RWPE2 (cell line): Measurements from ENCODE around the gene TAF12.
"Not testable (repeated sequence)": the region's sequence is repeated elsewhere in the genome, so short reads cannot be mapped to it uniquely, and the experiment has no call there.

Experiments used
- ATAC-seq: fragments of 200-7000 bp; cut with Tn5 transposase; 3 replicates; pipeline ENCODE4 v1.9.1; 2021; ENCODE audit warnings: low read depth
- DNase-seq: peaks from one replicate; pipeline ENCODE4 v3.0.0-alpha.2; 2020; ENCODE audit warnings: low spot score
- H3K27ac ChIP-seq: fragments of 450-650 bp; 2 replicates; pipeline ENCODE4 v1.5.1; 2017; ENCODE audit warnings: mild to moderate bottlenecking; ENCODE audit not compliant: poor library complexity, severe bottlenecking
- H3K27me3 ChIP-seq: fragments of 250-450 bp; sonication (Bioruptor Pico); 2 replicates; pipeline ENCODE4 v1.5.1; 2021; ENCODE audit warnings: mild to moderate bottlenecking, moderate library complexity; ENCODE audit not compliant: insufficient read depth, poor library complexity, severe bottlenecking
- H3K36me3 ChIP-seq: fragments of 250-450 bp; sonication (Bioruptor Pico); 2 replicates; pipeline ENCODE4 v1.5.1; 2020; ENCODE audit warnings: low read depth, mild to moderate bottlenecking, moderate library complexity
- H3K4me1 ChIP-seq: fragments of 250-450 bp; sonication (Bioruptor Pico); 2 replicates; pipeline ENCODE4 v1.5.1; 2021; ENCODE audit warnings: mild to moderate bottlenecking, moderate library complexity; ENCODE audit not compliant: insufficient read depth, poor library complexity, severe bottlenecking
- H3K4me3 ChIP-seq: fragments of 250-450 bp; sonication (Bioruptor Pico); 2 replicates; pipeline ENCODE4 v1.5.1; 2021; ENCODE audit warnings: mild to moderate bottlenecking, moderate library complexity; ENCODE audit not compliant: severe bottlenecking
- H3K9me3 ChIP-seq: fragments of 250-450 bp; sonication (Bioruptor Pico); 2 replicates; pipeline ENCODE4 v1.5.1; 2021; ENCODE audit warnings: mild to moderate bottlenecking, moderate library complexity; ENCODE audit not compliant: severe bottlenecking
- CTCF ChIP-seq: fragments of 450-650 bp; IDR thresholded peaks from one replicate; pipeline ENCODE4 v1.5.1; 2017; ENCODE audit warnings: mild to moderate bottlenecking, moderate library complexity; ENCODE audit not compliant: poor library complexity, severe bottlenecking

Gene TAF12

GRCh38 chr1:28648474-28649198 lies 5.8 kb upstream of the TAF12 start, which contains the start of gene RNU11:
TSS of gene RNU11 (plus strand) at chr1:28648600.
- H3K9me3 ChIP-seq, result no peaks in the 10 kb centered on the region
- peak within 1 kb of the TSS; percentile 70 for H3K27ac ChIP-seq
- H3K36me3 ChIP-seq, result no peaks in the 10 kb centered on the region
- peaks cover 9% of the 10 kb centered on the region for H3K4me1 ChIP-seq
- ATAC-seq, result peak; percentile 79
- TF ChIP-seq CTCF, result no peak
- H3K4me3 ChIP-seq, result peak within 1 kb of the TSS; percentile 22
- DNase-seq, result peak; percentile 84
- no peaks in the 10 kb centered on the region for H3K27me3 ChIP-seq

- peaks cover 9% of the 10 kb centered on the region for H3K4me1 ChIP-seq
Measured at GRCh38 chr1:28648008-28648473, 5.2 kb upstream of the TAF12 start.

GRCh38 chr1:28646040-28646439 lies 3.2 kb upstream of the TAF12 start:
- peaks cover 12% of the 10 kb centered on the region for H3K4me1 ChIP-seq
- H3K9me3 ChIP-seq, result no peaks in the 10 kb centered on the region
- TF ChIP-seq CTCF, result no peak
- no peak overlapping the region for H3K27ac ChIP-seq
- no peak overlapping the region for H3K4me3 ChIP-seq
- DNase-seq, result no peak
- no peaks in the 10 kb centered on the region for H3K27me3 ChIP-seq
- H3K36me3 ChIP-seq, result no peaks in the 10 kb centered on the region
- ATAC-seq, result no peak

More at GRCh38 chr1:28648008-28648473, 5.2 kb upstream of the TAF12 start:
- Histone ChIP-seq H3K36me3 (no peaks in the 10 kb centered on the region), H3K9me3 (no peaks in the 10 kb centered on the region), H3K27ac (peak overlapping the region; percentile 70), H3K4me3 (peak overlapping the region; percentile 22), H3K27me3 (no peaks in the 10 kb centered on the region)
- TF ChIP-seq CTCF, result no peak
- ATAC-seq, result peak; percentile 79
- DNase-seq, result peak; percentile 90

GRCh38 chr1:28645406-28645805 lies 2.5 kb upstream of the TAF12 start:
- H3K4me1 ChIP-seq, result peaks cover 12% of the 10 kb centered on the region

GRCh38 chr1:28644494-28644893 lies 1.6 kb upstream of the TAF12 start:
- peaks cover 10% of the 10 kb centered on the region for H3K4me1 ChIP-seq
- peaks cover 6% of the 10 kb centered on the region for H3K36me3 ChIP-seq
- ATAC-seq (no peak), DNase-seq (no peak)
- no peaks in the 10 kb centered on the region for H3K27me3 ChIP-seq
- H3K4me3 ChIP-seq, result no peak overlapping the region
- no peak for TF ChIP-seq CTCF
- H3K9me3 ChIP-seq, result no peaks in the 10 kb centered on the region
- H3K27ac ChIP-seq, result peak overlapping the region; percentile 84

More at GRCh38 chr1:28645406-28645805, 2.5 kb upstream of the TAF12 start:
- H3K9me3 ChIP-seq, H3K27ac ChIP-seq, ATAC-seq, H3K27me3 ChIP-seq, DNase-seq, H3K4me3 ChIP-seq, H3K36me3 ChIP-seq: not testable (repeated sequence)
